WTC11 (cell line): ENCODE results near the gene MS4A4A.

ENCODE experiments used
- CTCF ChIP-seq: fragments of 200-600 bp; IDR thresholded peaks from 2 replicates; pipeline ENCODE4 v1.8.0; 2022; ENCODE audit warnings: antibody characterized with exemption
- TP53 ChIP-seq: sonication (generic); formaldehyde crosslinking; IDR thresholded peaks from 2 replicates; pipeline ENCODE4 v1.8.1; 2023; ENCODE audit warnings: mild to moderate bottlenecking, missing genetic modification reagents
- ZNF232 ChIP-seq: sonication (generic); formaldehyde crosslinking; IDR thresholded peaks from 2 replicates; pipeline ENCODE4 v1.8.0; 2022; ENCODE audit warnings: mild to moderate bottlenecking, missing genetic modification reagents
- TF ChIP-seq, protein P1 (sequence below): sonication (generic); formaldehyde crosslinking; IDR thresholded peaks from 2 replicates; pipeline ENCODE4 v1.8.1; 2023; ENCODE audit warnings: mild to moderate bottlenecking, missing genetic modification reagents

- TF ChIP-seq CTCF, result no peak
- TF ChIP-seq ZNF232 (CRISPR knock-in tag), result no peak
- TF ChIP-seq, protein P1, sequence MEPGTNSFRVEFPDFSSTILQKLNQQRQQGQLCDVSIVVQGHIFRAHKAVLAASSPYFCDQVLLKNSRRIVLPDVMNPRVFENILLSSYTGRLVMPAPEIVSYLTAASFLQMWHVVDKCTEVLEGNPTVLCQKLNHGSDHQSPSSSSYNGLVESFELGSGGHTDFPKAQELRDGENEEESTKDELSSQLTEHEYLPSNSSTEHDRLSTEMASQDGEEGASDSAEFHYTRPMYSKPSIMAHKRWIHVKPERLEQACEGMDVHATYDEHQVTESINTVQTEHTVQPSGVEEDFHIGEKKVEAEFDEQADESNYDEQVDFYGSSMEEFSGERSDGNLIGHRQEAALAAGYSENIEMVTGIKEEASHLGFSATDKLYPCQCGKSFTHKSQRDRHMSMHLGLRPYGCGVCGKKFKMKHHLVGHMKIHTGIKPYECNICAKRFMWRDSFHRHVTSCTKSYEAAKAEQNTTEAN (CRISPR knock-in tag), result no peak
- no peak for TF ChIP-seq TP53 (CRISPR knock-in tag)
These were observed 11.7 kb downstream of the MS4A4A start for GRCh38 chr11:60292145-60292544.
